HG02571 (cell line): ENCODE data around the gene KCNAB2.

Experiments used
- ATAC-seq: cut with Tn5 transposase; IDR thresholded peaks from one replicate; pipeline ENCODE4 v1.9.1; 2021; ENCODE audit warnings: mild to moderate bottlenecking, moderate library complexity; ENCODE audit not compliant: unreplicated experiment

KCNAB2 gene

DNA sequence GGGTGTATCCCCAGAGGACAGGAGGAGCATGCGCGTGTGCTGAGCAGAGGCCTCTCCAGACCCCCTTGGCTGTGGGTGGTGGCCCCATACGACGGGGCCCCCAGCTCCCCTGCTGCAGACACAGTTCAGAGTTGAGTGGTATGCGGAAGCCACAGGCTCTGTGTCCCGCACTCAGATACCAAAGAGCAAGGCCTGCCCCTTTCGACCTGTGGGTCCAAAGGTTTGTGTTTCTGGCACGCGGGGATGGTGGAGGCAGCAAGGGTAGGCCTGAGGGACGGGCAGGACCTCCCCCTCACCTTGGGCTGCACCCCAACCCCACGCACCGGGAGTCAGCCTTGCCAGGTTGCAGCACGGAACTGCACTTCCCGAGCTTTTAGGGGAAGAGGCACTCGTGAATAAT, at the start of gene KCNAB2:
Gene KCNAB2, plus strand, starts transcription at position 328 of the 400 bp plus-strand sequence. CDS start 5,649 bp downstream, outside the sequence.
- ATAC-seq = no peak

DNA sequence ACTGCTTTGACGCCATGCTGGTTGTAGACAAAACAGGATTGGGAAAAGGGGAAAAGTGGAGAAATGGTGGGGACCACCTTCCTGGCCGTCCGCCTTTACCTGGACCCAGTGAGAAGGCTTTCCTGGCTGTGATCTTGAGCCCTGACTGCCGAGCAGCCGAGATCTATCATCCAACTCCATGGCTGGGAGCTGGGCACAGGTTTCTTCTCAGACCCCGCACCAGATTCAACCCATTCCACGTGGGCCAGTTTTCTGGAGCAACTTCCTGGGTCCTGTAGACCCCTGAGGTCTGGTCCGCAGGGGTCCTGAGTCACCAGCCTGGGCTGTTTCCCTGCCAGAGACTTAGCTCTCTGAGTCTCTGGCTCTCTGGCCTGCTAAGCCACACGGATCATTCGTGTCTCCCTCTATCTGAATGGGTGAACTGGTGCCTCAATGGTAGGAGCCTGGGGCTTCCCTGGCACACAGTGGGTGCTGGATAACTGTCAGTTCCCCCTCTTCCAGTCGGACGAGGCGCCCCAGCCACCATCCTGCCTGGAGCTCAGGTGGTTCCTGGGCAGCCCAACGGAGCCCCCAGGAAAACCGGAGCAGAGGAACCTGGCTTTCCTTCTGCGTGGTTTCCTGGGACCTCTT, 48.9 kb upstream of the KCNAB2 start:
- ATAC-seq = no peak

DNA sequence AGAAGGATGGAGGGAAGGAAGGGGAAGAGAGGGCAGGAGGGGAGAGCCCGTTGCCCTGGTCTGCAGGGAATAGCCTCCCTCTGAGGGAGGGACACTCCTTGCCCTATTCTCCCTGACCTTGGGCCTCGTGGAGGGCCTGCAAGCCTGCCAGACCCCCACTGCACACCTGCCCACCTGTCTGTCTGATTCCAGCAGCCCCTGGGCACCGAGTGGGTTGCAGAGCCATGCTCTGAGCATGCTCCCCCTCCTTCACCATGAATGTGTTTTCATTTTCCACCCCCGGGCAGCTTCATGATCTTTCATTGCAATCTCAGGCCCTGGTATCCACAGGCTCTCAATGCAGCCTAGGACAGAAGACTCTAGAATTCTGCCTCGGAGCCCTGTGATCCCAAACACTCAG, 48.4 kb upstream of the KCNAB2 start:
- no peak for ATAC-seq

DNA sequence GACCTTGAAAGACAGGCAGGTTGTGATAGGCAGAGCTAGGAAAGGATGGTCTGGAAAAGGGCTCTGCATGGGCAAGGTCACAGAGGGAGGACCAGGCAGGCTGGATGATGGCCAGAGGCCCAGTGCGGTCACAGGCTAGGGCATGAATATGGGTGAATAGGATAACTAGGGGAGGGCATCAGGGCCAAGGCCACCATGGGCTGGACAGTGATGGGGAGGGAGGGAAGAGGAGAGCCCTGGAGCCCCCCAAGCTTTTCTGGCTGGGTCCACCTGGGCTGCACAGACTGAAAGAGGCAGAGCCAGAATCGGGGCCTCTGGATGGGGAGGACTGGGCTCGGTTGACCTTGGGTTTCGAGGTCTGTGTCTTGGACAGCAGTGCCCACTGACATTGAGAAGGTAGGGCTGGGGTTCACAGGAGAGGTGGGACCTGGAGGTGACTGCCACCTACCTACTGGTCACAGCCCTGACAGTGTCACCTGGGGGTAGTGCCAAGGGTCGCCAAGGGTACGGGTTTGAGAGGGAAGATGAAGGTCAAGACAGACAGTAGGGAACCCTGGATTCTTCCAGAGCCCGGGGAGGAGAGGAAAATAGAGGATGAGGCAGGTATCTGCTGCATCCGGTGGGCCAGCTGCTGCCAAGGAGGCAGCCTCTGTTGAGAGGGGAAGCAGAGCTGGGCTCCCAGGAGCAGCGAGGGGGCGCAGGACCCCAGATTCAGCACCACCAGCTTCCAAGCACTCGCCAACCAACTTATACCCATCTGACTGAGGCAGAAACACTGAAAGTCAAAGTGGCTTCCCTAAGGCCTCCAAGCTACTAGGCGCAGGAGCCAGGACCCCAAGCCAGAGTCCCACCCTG, 47.4 kb upstream of the KCNAB2 start:
- ATAC-seq = no peak

DNA sequence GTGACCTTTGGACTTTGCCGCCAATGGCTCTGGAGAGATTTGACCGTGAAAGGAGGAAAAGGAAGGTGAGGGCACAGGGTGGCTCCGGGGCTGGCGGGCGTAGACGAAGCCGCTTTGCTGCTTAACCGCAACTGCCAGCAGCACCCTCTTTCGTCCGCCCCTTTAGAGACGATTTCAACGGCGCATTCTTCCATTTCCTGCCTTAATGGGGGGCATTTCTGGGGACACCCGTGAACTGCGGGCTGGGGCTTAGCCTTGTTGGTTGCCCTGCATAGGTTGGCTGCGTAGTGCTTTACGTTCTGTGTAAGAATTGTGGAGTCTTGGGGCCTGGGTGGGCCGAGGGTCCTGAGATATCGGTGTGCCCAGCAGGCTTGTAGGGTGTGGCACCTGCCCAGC, 46.8 kb upstream of the KCNAB2 start:
- no peak for ATAC-seq

DNA sequence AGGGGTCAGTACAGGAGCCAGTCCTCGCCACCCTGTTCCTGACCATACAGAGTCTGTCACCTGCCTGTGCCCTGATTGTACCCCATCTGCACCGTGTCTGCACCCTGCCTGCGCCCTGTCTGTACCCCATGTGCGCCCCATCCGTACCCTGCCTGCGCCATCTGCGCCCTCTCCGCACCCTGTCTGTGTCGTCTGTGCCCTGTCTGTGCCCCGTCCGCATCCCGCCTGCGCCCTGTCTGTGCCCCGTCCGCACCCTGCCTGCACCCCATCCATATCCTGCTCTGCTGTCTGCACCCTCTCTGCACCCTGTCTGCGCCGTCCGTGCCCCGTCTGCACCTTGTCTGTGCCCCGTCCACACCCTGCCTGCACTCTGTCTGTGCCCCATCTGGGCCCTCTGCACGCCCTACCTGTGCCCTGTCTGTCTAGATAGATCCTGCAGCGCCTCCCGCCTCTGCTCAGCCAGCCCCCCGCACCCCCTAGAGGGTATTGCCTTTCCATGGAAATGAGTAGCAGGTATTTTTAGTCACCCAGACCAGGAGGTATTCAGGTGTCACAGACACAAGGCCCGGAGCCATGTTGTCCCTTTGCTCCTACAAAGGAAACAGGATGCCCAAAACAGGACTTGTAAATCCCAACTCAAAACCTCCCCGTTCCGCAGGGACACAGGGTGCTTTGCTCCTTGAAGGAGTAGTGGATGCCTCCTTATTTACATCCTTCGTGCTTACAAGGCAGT, 45.8 kb upstream of the KCNAB2 start:
- ATAC-seq = no peak

DNA sequence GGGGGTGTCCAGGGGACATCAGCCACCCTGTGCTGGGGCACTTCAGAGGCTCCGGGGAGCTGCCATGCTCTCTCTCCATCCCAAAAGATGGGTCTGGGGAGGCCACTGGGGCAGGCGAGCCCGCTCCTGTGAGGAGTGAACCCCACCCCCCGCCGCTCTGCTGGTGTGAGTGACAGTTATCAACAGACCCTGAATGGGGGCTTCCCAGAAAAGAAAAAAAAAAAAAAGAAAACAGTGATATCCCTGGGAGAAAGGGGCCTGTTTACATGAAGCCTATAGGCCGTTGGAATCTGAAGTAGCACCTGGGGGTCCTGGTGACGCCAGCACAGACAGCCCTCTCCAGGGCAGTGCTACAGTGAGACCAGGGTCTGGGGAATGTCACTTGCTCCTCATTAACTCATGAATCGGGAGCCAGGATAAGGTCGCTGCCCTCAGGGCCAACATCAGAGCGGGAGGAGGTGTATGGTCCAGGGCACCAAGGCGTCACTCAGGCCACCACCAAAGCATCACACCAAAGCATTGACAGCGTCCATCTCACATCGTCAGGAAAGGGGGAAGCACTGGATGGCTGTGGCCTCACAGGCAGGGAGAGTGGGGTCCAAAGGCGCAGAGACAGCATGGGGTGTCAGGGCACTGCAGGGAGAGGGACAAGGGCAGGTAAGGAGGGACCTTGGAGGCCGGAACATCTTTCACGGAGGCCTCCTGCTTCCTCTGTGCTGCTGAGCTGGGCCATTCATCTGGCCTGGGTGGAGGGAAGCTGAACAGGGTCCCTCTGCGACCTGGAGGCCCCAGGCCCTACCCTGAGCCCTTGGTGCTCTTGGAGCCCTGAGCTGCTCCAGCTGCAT, 45.0 kb upstream of the KCNAB2 start:
- ATAC-seq = no peak

DNA sequence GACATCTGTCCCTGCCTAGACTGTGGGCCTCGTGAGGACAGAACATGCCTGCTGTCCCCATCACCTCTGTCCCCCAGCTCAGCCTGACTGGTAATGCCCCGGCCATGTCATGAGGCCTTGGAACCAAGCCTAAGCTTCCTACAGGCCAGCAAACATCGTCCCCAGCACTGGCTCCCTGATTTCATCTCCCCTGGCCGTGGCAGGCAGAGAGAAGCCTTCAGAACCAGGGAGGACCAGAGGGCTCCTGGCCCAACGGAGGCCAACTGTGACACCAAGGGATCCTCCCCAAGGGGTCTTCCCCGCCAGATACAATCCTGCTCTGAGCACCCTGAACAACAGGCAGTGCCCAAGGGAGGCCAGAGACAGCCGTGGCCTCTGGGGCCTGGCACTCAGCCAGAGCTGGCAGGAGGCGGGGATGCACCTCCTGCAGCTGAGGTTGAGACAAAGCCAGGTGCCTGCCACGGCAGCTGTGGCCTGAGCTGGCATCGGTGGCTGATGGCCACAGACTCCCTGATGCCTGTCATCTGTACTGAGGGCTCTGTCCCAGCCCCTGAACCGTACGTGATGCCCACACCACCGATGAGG, 43.6 kb upstream of the KCNAB2 start:
- ATAC-seq = no peak

DNA sequence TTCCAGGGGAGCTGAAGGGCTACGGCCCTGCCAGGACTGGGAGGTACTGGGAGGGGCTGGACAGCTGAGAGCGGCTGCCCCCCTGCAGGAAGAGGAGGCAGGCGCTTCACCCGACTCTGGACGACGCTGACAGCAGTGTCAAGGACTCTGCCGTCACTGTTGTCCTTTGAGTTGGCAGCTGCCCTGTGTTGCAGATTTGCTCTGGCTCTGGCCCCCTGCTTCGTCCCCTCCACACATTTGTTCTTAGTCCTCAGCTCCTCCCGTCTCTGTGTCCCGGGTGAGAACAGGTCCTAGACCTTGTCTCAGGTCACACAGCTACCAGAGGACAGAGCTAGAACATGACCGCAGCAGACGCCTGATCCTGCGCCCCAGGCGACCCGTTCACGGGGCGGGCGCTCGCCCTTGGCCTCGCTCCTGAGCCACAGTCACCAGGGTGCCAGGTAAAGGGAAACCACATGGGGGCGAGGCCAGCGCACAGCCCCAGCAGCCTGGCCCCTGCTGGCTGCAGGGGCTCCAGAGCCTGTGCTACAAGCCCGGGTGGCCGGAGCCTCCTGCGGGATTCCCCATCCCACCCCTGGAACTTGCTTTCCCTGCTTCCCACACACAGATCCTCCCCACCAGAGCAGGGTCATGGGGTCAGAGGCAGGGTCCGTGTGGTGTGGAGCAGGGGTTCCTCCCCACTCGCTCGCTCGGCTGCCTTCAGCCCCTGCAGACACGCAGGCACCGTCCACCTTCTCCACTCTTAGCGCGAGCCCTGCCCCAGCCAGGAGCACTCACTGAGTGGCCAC, 42.8 kb upstream of the KCNAB2 start:
- ATAC-seq = no peak

DNA sequence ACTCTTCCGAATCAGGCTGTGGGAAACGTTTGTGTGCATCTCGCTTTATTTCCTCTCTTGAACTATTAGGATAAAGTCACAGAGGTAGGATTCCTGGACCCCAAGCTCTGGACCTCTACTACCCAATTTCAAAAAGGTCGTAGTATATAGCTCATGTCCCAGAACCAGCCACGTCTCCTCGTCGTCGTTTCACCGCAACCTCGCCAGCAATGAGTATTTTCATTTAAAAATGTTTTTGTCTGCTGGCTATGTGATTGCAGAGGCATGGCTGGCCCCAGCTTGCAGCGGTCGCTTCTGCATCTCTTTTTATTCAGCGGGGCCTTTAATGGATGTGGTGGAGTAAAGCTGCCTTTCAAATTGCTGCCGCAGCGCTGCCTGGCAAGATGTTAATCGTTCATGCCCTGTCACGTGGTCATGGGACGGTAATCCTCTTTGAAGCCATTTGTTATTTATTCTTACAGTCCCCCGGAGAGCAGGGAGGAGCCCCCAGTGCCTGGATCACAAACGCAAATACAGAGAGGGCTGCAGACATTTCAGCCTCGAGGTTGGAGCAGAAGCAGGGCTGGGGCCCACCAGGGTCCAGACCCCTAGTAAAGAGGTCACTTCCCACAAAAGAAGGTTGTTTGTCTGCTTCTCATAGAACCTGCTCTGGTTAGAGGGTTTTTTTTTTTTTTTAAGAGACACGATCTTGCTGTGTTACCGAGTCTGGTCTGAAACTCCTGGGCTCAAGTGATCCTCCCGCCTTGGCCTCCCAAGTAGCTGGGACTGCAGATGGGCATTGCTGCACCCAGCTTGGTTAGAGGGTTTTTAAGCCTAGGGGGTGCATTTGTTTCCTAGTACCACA, 41.9 kb upstream of the KCNAB2 start:
- no peak for ATAC-seq

DNA sequence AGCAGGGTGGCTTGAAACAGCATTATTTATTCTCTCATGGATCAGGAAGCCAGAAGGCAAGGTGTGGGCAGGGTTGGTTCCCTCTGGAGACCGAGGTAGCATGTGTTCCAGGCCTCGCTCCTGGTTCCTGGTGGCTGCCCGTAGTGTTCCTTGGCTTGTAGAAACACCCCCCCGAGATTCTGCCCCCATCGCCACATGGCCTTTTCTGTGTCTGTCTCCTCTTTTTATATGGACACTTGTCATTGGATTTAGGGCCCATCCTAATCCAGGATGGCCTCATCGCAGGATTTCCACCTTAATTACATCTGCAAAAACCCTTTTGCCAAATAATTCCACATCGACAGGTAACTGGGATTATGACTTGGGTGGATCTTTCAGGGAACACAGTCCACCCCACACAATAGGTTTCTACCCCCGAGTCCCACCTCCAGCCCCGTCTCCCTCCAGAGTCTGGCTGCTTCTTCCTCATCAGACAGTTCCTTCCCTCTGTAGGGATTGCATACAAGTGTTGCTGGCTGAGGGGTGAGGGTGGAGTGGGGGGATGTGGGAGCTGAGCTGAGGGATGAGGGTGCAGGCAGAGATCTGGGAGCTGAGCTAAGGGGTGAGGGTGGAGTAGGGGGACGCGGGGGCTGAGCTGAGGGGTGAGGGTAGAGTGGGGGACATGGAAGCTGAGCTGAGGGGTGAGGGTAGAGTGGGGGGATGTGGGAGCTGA, 41.1 kb upstream of the KCNAB2 start:
- no peak for ATAC-seq

DNA sequence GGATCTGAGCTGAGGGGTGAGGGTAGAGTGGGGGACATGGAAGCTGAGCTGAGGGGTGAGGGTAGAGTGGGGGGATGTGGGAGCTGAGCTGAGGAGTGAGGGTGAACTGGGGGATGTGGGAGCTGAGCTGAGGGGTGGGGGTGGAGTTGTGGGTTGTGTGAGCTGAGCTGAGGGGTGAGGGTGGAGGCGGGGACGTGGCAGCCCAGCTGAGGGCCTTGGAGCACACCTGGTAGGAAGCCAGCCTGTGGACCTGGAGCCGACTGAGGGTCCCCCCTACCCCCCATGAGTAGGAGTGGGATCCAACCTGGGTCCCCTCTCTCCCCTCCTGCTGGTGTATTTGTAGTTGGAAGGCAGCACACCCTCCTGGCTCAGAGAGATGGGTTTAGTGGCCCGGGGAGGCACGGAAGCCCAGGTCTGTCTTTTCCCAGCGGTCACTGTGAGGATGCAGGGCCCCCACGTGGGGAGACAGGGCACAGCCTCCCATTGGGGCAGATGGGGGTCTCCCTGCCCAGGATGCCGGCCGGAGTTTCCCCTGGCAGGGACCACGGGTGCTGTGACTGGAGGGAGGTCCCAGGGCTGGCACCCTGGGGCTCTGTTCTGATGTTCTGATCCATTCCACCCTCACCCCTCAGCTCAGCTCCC, 40.3 kb upstream of the KCNAB2 start:
- no peak for ATAC-seq

DNA sequence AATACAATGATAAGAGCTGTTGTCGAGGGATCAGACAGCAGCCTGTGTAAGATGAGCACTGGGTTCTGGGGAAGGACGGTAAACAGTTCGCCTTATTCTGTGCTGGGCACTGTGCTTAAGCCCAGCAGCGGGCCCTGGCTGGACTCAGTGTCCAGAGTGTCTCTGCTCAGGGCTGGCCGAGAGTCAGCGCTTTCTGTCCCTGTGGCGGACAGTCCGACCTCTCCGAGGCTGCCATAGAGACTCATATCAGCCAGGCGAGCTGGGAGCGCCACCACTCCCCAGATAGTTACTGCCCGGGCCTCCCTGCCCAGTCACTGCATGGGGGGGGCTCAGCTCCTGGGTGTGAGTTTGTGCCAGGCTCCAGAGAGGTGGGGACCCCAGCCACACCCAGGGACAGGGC, 38.8 kb upstream of the KCNAB2 start:
- no peak for ATAC-seq

DNA sequence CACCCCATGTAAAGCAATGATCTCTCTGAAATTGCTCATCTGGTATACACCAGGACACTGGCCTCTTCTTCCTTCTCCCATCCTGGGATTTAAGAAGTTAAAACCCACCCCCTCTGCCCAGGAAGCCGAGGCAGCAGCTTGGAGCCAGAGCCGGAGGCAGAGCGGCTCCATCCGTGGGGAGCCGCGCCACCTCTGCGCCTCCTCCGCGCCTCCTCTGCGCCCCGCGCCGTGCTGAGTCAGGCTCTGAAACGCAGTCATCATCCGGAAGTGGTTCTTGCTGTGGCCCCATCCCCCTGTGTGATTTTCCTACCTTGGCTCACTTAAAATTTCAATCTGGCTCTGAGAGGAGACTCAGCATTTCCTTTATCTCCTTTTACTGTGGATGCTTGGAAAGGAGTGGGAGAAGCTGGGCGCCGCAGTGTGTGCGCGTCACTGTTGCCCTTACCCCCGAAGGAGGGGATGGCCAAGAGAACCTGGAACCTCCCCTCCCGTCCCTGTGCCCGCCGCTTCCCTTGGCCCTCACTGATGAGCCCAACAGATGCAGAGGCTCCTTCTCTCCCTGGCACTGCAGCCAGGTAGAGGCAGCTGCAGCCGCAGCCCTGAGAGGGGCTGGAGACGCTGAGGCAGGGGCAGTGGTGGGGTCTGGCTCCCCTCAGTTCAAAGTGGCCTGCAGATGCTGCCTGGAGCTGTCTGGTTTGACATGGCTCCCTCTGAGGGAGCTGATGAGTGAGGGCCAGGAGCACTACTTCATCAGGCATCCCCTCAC, 38.2 kb upstream of the KCNAB2 start:
- no peak for ATAC-seq

DNA sequence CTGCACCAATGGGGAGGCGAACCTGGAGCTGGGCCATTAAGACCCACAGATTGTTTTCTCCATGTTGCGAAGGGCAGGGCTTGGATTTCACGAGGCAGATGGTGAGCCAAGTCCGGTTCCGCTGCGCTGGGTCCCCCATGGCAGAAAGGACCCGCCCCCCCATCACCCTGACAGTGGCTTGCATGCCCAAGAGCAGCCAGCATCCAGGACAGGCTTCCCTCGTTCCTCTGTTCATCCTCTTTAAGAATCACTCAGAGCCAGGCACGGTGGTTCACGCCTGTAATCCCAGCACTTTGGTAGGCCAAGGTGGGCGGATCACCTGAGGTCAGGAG, 37.6 kb upstream of the KCNAB2 start:
- ATAC-seq = no peak

DNA sequence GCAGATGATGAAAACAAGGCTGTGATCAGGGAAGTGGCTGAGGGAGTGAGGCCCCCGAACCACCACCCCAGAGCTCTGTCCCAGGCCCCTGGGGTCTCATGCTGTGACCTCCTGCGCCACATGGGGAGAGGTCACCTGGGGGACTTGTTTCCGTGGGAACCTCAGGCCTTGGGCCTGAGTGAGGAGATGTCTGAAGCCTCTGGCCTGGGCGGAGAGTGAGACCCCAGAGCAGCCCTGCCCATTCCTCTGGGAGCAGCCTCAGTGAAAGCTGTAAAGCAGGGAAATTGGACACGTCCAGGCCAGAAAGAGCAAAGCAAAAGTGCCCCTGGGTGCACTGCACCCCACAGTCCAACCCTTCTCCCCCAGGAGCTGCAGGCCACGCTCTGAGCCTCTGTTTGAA, 37.0 kb upstream of the KCNAB2 start:
- ATAC-seq = no peak
